ENCODE data around the gene DTX1. TPM values are rescaled to one million over a fixed set of nuclear protein-coding genes. Genes with fewer than 3 reads are reported as not detected.

DTX1 gene
- total RNA-seq, 1 donor from 2014 or later = 0.68 TPM

DNA sequence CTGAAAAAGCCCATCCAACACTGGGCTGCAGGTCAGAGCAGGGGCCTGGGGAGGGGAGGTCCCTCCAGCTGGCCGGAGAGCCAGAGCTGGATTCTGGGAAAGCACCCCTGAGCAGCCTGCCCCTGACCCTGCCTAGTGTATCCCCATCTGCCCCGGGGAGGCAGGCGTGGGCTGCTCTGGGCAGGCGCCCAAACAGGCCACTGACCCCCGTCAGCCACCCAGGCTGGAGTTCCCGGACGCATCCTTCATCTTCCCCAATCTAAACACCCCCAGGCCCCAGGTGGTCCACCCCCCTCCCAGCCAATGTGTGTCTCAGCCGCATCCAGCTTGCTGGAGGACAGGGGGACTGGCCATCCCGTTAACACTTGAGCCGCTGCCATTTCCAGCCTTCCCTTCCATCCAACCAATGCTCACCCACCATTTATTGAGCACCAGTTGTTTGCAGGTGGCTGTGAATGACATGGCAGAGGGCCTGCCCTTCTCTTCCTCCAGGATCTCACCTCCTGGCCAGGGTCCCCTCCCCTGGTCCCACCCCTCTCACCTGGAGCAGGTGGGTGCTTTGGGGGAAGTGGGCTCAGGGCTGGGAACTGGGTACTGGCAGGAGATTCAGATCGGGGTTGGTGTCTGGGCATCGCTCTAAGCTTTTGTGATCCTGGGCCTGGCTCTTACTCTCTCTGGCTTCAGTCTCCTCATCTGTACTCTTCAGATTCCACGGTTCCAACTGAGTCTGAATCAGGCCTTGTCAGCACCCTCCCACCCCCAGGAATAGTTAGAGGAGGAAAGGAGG is 743 bp upstream of the DTX1 start:
- ATAC-seq = no peak

GRCh38 chr12:113056381-113056630 is 224 bp upstream of the DTX1 start:
- ATAC-seq = no peak

GRCh38 chr12:113057565-113058485 is 1.3 kb downstream of the DTX1 start:
- no peak for ATAC-seq

- ATAC-seq = no peak
Observed at GRCh38 chr12:113058553-113058952, 2.0 kb downstream of the DTX1 start.

GRCh38 chr12:113059071-113059595 is 2.6 kb downstream of the DTX1 start:
- ATAC-seq = no peak

GRCh38 chr12:113060336-113060960 is 3.9 kb downstream of the DTX1 start:
- no peak for ATAC-seq

GRCh38 chr12:113061061-113061694 is 4.6 kb downstream of the DTX1 start:
- no peak for ATAC-seq

GRCh38 chr12:113062502-113063395 is 6.2 kb downstream of the DTX1 start:
- no peak for ATAC-seq

DNA sequence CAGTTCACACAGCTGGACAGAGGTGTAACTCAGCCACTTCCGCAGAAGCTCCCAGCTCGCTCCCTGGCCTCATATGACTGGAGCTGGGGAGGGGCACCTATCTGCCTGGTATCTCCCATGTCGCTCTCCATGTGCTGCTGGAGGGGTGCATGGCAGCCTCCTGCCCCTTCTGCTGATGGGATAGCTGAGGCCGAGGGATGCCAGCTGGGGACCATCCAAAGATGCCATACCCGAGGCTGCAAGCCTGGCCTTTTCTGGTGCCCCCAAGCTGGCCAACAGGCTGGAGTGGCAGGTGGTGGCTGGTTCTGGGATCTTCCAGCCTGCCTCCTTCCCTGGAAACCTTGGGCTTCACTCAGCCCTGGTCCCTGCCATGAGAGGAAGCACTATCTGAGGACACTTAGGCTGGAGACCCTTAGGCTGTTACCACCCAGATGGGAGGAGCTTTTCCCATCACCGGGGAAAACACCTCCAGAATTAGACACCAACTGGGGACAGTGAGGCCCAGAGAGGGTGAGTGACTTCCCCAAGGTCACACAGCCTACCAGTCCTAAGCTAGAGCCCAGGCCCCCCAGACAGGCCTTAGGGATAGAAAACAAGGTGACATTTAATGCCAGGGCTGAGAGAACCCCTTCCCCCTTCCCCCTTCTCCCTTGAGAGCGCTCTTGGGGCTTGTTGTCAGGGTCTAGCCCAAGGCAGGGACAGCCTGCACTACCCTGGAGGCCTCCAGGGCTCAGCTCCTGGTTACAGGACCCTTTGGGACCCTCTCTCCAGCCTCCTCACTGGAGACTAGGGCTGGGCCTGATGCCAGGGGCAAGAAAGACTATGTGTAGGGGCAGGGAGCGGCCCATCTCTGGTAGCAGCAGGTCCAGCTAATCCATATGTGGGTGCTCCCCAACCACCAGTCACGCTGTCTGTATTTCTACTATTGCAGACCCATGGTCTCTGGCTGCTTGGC is 7.1 kb downstream of the DTX1 start:
- ATAC-seq = no peak

DNA sequence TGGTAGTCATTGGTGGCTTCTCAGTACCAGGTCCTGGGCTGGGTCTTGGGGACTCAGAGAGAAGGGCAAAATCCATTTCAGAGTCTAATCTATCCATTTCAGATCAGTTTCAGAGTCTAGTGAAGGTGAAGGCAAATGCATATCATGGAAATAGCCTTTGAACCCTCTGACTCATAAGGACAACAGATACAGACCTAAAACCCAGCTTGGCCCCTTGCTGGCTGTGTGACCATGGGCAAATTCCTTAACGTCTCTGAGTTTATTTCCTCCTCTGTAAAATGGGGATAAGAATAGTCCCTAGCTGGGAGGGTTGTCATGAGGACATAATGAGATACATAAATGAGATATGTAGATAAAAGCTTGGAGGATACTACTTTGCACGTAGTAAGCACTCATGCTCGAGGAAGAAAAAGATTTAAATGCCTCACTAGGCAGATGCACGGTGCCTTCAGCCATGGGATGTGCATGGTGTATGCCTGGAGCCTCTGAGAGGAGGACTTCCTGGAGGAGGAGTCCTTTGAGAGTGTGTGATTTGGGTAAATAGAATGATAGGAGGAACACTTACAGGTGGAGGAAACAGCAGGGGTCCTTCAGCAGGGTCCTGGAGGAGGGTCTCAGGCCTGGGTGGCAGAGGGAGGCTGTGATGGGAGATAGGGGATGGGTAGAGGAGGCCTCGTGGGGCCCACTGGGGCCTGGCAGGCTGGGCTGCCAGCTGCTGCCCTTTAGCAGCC is 8.0 kb downstream of the DTX1 start:
- ATAC-seq = no peak

- ATAC-seq = no peak
Observed at GRCh38 chr12:113065126-113066007, 8.8 kb downstream of the DTX1 start.

DNA sequence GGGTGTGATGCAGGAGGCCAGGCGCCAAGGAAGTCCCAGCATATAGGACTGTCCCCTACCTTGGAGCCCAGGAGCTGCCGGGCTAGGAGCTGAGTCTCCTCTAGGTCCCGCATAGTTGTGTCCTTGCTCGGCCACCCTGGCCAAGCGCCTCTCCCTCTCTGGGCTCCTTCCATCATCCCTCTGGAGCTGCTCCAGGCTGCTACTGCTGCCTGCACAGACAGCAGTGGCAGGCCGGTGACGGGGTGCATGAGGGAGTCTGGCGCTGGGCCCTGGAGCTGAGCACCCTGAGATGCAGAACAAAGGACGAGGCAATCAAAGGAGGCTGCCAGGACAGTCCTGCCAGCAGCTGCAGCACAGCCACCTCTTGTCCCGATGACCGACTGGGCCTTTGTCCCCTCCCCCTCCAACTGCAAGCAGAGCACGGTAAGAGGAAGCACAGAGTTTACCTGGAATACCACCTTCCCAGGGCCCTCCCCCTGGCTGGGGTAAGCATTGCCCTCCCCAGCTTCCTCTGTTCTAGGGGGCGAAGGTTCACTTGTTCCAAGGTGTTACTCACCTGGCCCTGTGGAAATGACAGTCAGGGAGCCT is 10.4 kb downstream of the DTX1 start:
- ATAC-seq = no peak

GRCh38 chr12:113067987-113068935 is 11.7 kb downstream of the DTX1 start:
- no peak for ATAC-seq

- ATAC-seq = no peak
Observed at GRCh38 chr12:113069149-113069548, 12.6 kb downstream of the DTX1 start.

DNA sequence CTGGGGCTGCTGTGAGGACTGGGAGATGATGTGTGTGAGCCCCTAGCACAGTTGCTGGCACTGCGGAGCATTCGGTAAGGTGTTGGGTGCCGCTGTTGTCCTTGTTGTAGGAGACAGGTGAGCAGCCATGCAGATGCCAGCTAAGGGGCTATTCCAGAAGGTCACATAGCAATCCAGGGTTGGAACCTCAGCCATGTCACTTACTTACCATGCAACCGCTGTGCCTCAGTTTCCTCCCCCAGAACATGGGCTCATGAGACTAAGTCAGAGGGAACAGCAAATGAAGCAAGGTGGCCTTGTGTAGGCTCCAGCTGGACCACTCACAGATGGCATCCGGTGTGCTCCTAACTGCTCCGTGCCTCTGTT is 13.2 kb downstream of the DTX1 start:
- ATAC-seq = no peak

DNA sequence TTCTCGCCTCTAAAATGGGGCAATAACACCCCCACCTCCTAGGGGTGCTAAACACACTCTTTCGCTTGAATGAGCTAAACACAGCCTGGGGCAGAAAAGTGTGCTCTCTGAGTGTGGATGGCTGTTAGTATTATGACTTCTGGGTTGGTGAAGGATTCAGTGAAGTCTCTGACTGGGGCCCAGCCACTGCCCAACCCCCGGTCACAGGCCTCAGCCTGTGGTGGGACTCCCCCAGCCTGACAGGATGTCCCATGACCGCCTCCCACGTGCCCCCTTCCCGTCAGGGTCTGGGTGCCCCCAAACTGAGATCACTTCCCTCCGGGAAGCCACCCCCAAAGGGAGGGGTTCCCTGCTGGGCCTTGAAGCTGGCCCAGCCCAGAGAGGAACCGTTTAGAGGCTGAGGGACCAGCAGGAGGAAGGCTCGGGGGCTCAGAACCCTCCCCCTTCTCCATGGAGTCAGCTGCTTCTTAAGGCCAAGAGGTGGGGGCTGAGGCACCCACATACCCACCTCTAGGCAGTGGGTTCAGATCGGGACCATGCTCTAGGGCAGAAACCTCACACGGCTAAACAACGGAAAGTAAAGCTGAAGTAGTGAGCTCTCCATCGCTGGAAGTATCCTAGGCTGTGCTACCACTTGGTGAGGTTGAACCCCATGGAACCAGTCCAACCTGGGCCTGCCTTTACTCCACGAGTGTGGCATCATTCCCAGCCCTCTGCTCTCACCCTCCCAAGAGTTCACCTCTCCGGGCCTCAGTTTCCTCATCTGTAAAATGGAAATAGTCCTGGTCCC is 13.8 kb downstream of the DTX1 start:
- peak; percentile 42 for ATAC-seq
